GM12801 (cell line): ENCODE measurements around the gene CREB3.

Experiments
- CTCF ChIP-seq: IDR thresholded peaks from one replicate; pipeline ENCODE4 v1.5.1; 2011; ENCODE audit warnings: control low read depth; ENCODE audit not compliant: insufficient read length; ENCODE audit errors: extremely low read depth

CREB3 gene

GRCh38 chr9:35759795-35760194 is 27.3 kb downstream of the CREB3 start:
- no peak for TF ChIP-seq CTCF

- TF ChIP-seq CTCF = no peak
Observed at GRCh38 chr9:35760651-35761050, 28.2 kb downstream of the CREB3 start.

GRCh38 chr9:35763181-35763580 is 30.7 kb downstream of the CREB3 start:
- no peak for TF ChIP-seq CTCF

GRCh38 chr9:35763803-35764202 is 31.3 kb downstream of the CREB3 start:
- no peak for TF ChIP-seq CTCF

GRCh38 chr9:35766997-35767396 is 34.5 kb downstream of the CREB3 start:
- no peak for TF ChIP-seq CTCF

- TF ChIP-seq CTCF = no peak
Observed at GRCh38 chr9:35767458-35767857, 35.0 kb downstream of the CREB3 start.

GRCh38 chr9:35769763-35770162 is 37.3 kb downstream of the CREB3 start:
- TF ChIP-seq CTCF = no peak

GRCh38 chr9:35771075-35771433 is 38.6 kb downstream of the CREB3 start:
- TF ChIP-seq CTCF = no peak
